Measurements from ENCODE around the gene FBLN2.

DNA sequence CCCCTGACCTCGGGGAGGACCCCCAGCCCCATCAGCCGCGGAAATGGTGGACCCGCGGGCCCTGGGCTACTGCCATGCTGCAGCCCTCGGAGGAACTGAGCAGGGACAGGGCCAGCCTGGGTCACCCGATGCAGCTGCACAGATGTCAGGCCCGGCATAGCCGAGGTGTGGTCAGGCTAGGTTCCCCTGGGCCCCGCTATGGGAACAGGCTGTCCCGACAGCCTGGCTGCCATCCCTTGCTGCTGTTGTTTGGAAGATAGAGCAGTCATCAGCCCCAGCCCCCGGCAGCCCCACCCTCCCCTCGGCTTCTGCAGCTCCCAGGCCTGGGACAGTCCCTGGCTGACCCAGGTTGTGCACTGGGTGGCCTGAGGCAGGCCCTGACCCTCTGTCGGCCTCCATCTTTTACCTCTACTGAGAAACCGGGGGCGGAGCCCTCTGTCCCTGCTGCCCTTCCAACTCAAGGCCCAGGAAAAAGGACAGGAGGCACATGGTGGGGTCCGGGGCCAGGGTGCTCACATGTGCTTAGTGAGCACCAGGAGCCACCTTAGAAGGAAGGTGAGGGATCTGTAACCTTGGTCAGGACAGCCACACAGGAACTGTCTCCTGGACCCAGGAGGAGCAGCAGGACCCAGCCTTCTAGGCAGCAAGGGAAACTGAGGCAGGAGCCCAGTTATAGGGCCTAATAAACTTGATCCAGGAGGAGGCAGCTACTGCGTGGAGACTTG lies 31.5 kb upstream of the FBLN2 start:
- TF ChIP-seq, protein P1, sequence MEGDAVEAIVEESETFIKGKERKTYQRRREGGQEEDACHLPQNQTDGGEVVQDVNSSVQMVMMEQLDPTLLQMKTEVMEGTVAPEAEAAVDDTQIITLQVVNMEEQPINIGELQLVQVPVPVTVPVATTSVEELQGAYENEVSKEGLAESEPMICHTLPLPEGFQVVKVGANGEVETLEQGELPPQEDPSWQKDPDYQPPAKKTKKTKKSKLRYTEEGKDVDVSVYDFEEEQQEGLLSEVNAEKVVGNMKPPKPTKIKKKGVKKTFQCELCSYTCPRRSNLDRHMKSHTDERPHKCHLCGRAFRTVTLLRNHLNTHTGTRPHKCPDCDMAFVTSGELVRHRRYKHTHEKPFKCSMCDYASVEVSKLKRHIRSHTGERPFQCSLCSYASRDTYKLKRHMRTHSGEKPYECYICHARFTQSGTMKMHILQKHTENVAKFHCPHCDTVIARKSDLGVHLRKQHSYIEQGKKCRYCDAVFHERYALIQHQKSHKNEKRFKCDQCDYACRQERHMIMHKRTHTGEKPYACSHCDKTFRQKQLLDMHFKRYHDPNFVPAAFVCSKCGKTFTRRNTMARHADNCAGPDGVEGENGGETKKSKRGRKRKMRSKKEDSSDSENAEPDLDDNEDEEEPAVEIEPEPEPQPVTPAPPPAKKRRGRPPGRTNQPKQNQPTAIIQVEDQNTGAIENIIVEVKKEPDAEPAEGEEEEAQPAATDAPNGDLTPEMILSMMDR (IDR thresholded peaks at IDR 0.05; ENCODE audit: low read depth, low read length) = no peak
- no peak for TF ChIP-seq EZH2phosphoT487 (IDR thresholded peaks at IDR 0.05; ENCODE audit: low read depth)
